Measurements from ENCODE around the gene DDC.

DDC gene

GRCh38 chr7:50577569-50577968 is 12.4 kb upstream of the DDC start:
- TF ChIP-seq TAF1 (IDR thresholded peaks at IDR 0.05; ENCODE audit: low read depth), result no peak
- TF ChIP-seq REST (IDR thresholded peaks at IDR 0.05; ENCODE audit: low read depth), result no peak
- TF ChIP-seq USF1 (IDR thresholded peaks at IDR 0.05), result no peak

GRCh38 chr7:50567715-50568261 is 2.6 kb upstream of the DDC start:
- TF ChIP-seq TCF12 (IDR thresholded peaks at IDR 0.05; ENCODE audit: low read depth) (no peak), MAX (IDR thresholded peaks at IDR 0.05) (no peak), FOXM1 (IDR thresholded peaks at IDR 0.05; ENCODE audit: borderline replicate concordance, low read depth) (no peak), CEBPB (IDR thresholded peaks at IDR 0.05) (no peak), NFIC (IDR thresholded peaks at IDR 0.05) (no peak)

GRCh38 chr7:50565977-50566376 is 772 bp upstream of the DDC start:
- no peak for TF ChIP-seq RAD21 (IDR thresholded peaks at IDR 0.05; ENCODE audit: low read depth)
- no peak for TF ChIP-seq TAF1 (IDR thresholded peaks at IDR 0.05; ENCODE audit: low read depth)
- TF ChIP-seq NFIC (IDR thresholded peaks at IDR 0.05), result no peak
- no peak for TF ChIP-seq CEBPB (IDR thresholded peaks at IDR 0.05)
- TF ChIP-seq EP300 (IDR thresholded peaks at IDR 0.05; ENCODE audit: borderline replicate concordance), result no peak
- TF ChIP-seq REST (IDR thresholded peaks at IDR 0.05; ENCODE audit: low read depth), result no peak
- TF ChIP-seq ZBTB7A (IDR thresholded peaks at IDR 0.05; ENCODE audit: low read depth), result no peak

- TF ChIP-seq TAF1 (IDR thresholded peaks at IDR 0.05; ENCODE audit: low read depth) (no peak), TEAD4 (IDR thresholded peaks at IDR 0.05) (no peak), NFIC (IDR thresholded peaks at IDR 0.05) (no peak), ZBTB7A (IDR thresholded peaks at IDR 0.05; ENCODE audit: low read depth) (no peak)
Measured at GRCh38 chr7:50565559-50565916, 333 bp upstream of the DDC start.

- TF ChIP-seq USF1 (IDR thresholded peaks at IDR 0.05) (no peak), RAD21 (IDR thresholded peaks at IDR 0.05; ENCODE audit: low read depth) (no peak), TAF1 (IDR thresholded peaks at IDR 0.05; ENCODE audit: low read depth) (no peak), NFIC (IDR thresholded peaks at IDR 0.05) (no peak), TEAD4 (IDR thresholded peaks at IDR 0.05) (no peak), MAX (IDR thresholded peaks at IDR 0.05) (no peak), ZBTB7A (IDR thresholded peaks at IDR 0.05; ENCODE audit: low read depth) (no peak), CREB1 (IDR thresholded peaks at IDR 0.05; ENCODE audit: low read depth) (no peak), EP300 (IDR thresholded peaks at IDR 0.05; ENCODE audit: borderline replicate concordance) (no peak), YY1 (IDR thresholded peaks at IDR 0.05; ENCODE audit: low read depth) (no peak), EGR1 (IDR thresholded peaks at IDR 0.05) (no peak), TCF12 (IDR thresholded peaks at IDR 0.05; ENCODE audit: low read depth) (no peak), CEBPB (IDR thresholded peaks at IDR 0.05) (no peak), REST (IDR thresholded peaks at IDR 0.05; ENCODE audit: low read depth) (no peak), FOXM1 (IDR thresholded peaks at IDR 0.05; ENCODE audit: borderline replicate concordance, low read depth) (no peak)
Measured at GRCh38 chr7:50564171-50564570, 1.0 kb downstream of the DDC start.
